ENCODE results near the gene ANP32A. TPM values are rescaled to one million over a fixed set of nuclear protein-coding genes. Genes with fewer than 3 reads are reported as not detected.

The ANP32A gene
- total RNA-seq, 1 experiment from 2014 or later: 232 TPM

- TF ChIP-seq, protein P1, sequence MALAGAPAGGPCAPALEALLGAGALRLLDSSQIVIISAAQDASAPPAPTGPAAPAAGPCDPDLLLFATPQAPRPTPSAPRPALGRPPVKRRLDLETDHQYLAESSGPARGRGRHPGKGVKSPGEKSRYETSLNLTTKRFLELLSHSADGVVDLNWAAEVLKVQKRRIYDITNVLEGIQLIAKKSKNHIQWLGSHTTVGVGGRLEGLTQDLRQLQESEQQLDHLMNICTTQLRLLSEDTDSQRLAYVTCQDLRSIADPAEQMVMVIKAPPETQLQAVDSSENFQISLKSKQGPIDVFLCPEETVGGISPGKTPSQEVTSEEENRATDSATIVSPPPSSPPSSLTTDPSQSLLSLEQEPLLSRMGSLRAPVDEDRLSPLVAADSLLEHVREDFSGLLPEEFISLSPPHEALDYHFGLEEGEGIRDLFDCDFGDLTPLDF (CRISPR knock-in tag; IDR thresholded peaks at IDR 0.05): no peak
- TF ChIP-seq OVOL2 (CRISPR knock-in tag; IDR thresholded peaks at IDR 0.05; ENCODE audit: borderline replicate concordance): no peak
- TF ChIP-seq NFATC4 (CRISPR knock-in tag; IDR thresholded peaks at IDR 0.05): no peak
- TF ChIP-seq, protein P2, sequence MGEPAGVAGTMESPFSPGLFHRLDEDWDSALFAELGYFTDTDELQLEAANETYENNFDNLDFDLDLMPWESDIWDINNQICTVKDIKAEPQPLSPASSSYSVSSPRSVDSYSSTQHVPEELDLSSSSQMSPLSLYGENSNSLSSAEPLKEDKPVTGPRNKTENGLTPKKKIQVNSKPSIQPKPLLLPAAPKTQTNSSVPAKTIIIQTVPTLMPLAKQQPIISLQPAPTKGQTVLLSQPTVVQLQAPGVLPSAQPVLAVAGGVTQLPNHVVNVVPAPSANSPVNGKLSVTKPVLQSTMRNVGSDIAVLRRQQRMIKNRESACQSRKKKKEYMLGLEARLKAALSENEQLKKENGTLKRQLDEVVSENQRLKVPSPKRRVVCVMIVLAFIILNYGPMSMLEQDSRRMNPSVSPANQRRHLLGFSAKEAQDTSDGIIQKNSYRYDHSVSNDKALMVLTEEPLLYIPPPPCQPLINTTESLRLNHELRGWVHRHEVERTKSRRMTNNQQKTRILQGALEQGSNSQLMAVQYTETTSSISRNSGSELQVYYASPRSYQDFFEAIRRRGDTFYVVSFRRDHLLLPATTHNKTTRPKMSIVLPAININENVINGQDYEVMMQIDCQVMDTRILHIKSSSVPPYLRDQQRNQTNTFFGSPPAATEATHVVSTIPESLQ (CRISPR knock-in tag; IDR thresholded peaks at IDR 0.05): no peak
- no peak for TF ChIP-seq MXD4 (CRISPR knock-in tag; IDR thresholded peaks at IDR 0.05; ENCODE audit: borderline replicate concordance)
- TF ChIP-seq AR (CRISPR knock-in tag; IDR thresholded peaks at IDR 0.05): no peak
Observed at GRCh38 chr15:68774120-68774519, 46.6 kb downstream of the ANP32A start (continued).

DNA sequence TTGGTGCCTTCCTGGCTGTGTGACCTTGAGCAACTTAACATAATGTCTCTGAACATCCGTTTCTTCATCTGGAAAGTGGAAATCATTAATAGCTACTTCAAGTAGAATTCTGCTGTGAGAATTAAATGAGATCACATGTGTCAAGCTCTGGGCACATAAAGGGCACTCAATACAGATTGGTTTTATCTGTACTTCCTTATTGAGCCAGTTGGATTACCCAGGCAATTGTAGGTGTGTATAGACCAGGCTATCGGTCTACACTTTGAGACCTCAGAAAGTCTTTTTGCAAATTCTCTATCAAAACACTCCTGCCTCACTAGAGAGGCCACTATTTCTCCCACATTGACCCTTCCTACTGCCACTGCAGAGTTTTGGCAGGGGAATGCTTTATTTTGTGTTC lies 47.7 kb downstream of the ANP32A start:
- H3K27me3 Mint-ChIP-seq (ENCODE audit: low read depth): peaks cover 11% of the 10 kb centered on the region; the same call in 1 of the 2 replicates
- POLR2A ChIA-PET: no interaction called here
- ATAC-seq: no peak
- CTCF ChIA-PET: interaction anchor here (1.3 kb wide), 1 partner anchor 11 kb away, joined by 3 read pairs; no protein-coding TSS in a partner anchor
- H3K36me3 Mint-ChIP-seq: peaks cover 4% of the 10 kb centered on the region; the same call in 1 of the 2 replicates
- no peak overlapping the region for H3K4me3 Mint-ChIP-seq
- peaks cover 6% of the 10 kb centered on the region for H3K9me3 Mint-ChIP-seq
- DNase-seq (ENCODE audit: low spot score): no peak
- H3K4me1 Mint-ChIP-seq: peaks cover 12% of the 10 kb centered on the region
- TF ChIP-seq ZNF532 (CRISPR knock-in tag; IDR thresholded peaks at IDR 0.05; ENCODE audit: borderline replicate concordance) (no peak), NFYB (CRISPR knock-in tag; conservative IDR thresholded peaks at IDR 0.05; ENCODE audit: low read depth) (no peak), KAT7 (CRISPR knock-in tag; IDR thresholded peaks at IDR 0.05; ENCODE audit: borderline replicate concordance) (no peak)
- H3K27ac Mint-ChIP-seq: no peak overlapping the region

GRCh38 chr15:68770216-68770615 lies 50.5 kb downstream of the ANP32A start:
- no peak overlapping the region for H3K4me3 Mint-ChIP-seq
- peaks cover 11% of the 10 kb centered on the region; the same call in 1 of the 2 replicates for H3K27me3 Mint-ChIP-seq (ENCODE audit: low read depth)
- peaks cover 4% of the 10 kb centered on the region; the same call in 1 of the 2 replicates for H3K4me1 Mint-ChIP-seq
- CTCF ChIA-PET: interaction anchor here (0.7 to 1.5 kb wide), 2 partner anchors 106 to 116 kb away, joined by 6 to 11 read pairs; no protein-coding TSS in a partner anchor
- H3K36me3 Mint-ChIP-seq: no peaks in the 10 kb centered on the region
- H3K27ac Mint-ChIP-seq: no peak overlapping the region
- peaks cover 6% of the 10 kb centered on the region for H3K9me3 Mint-ChIP-seq
- ATAC-seq: no peak
- no peak for DNase-seq (ENCODE audit: low spot score)
- POLR2A ChIA-PET: no interaction called here
- TF ChIP-seq ELF4 (CRISPR knock-in tag; IDR thresholded peaks at IDR 0.05; ENCODE audit: low read depth) (no peak), ZNF317 (CRISPR knock-in tag; IDR thresholded peaks at IDR 0.05; ENCODE audit: borderline replicate concordance, low read depth) (no peak), FOXP1 (CRISPR knock-in tag; IDR thresholded peaks at IDR 0.05; ENCODE audit: borderline replicate concordance) (no peak), NR3C1 (CRISPR knock-in tag; conservative IDR thresholded peaks at IDR 0.05; ENCODE audit: low read depth) (no peak), IRF2 (CRISPR knock-in tag; IDR thresholded peaks at IDR 0.05; ENCODE audit: borderline replicate concordance, low read depth) (no peak), ATF3 (CRISPR knock-in tag; conservative IDR thresholded peaks at IDR 0.05) (no peak), STAT6 (CRISPR knock-in tag; conservative IDR thresholded peaks at IDR 0.05; ENCODE audit: low read depth) (no peak)
- TF ChIP-seq, protein P3, sequence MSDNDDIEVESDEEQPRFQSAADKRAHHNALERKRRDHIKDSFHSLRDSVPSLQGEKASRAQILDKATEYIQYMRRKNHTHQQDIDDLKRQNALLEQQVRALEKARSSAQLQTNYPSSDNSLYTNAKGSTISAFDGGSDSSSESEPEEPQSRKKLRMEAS (CRISPR knock-in tag; IDR thresholded peaks at IDR 0.05): no peak
